Psoas muscle (tissue), 8 donors: ENCODE data around the gene ABCC1. TPM values are rescaled to one million over a fixed set of nuclear protein-coding genes. Genes with fewer than 3 reads are reported as not detected.
"Not testable (repeated sequence)": the region's sequence is repeated elsewhere in the genome, so short reads cannot be mapped to it uniquely, and the experiment has no call there.

ENCODE experiments used
- ATAC-seq, 4 donors: fragments of 200-7000 bp; cut with Tn5 transposase; one replicate each; pipeline ENCODE4 v1.9.1; 2020; ENCODE audit warnings: moderate library complexity in 3 of 4, mild to moderate bottlenecking in 2 of 4
- DNase-seq, 2 donors: peaks; one replicate each; pipeline ENCODE4 v3.0.0-alpha.2; 2020
- H3K27ac ChIP-seq: fragments of 200-600 bp; one replicate; pipeline ENCODE4 v1.8.0; 2022
- H3K27me3 ChIP-seq, 3 donors: fragments of 200-600 bp in 1 of 3; one replicate each; pipeline versions ENCODE4 v1.6.1 to v1.8.0; 2013 to 2022; ENCODE audit warnings: low read length in 2 of 3, mild to moderate bottlenecking in 2 of 3, moderate library complexity in 1 of 3; ENCODE audit not compliant: insufficient read depth in 3 of 3
- H3K36me3 ChIP-seq, 2 donors: fragments of 200-600 bp in 1 of 2; one replicate each; pipeline versions ENCODE4 v1.6.1 to v1.8.0; 2013 to 2022; ENCODE audit warnings: low read depth in 1 of 2, mild to moderate bottlenecking in 1 of 2, moderate library complexity in 1 of 2; ENCODE audit not compliant: insufficient read depth in 1 of 2
- H3K4me1 ChIP-seq: fragments of 200-600 bp; one replicate; pipeline ENCODE4 v1.8.0; 2022
- H3K4me3 ChIP-seq: fragments of 200-600 bp; one replicate; pipeline ENCODE4 v1.8.0; 2022; ENCODE audit warnings: mild to moderate bottlenecking
- H3K9me3 ChIP-seq: fragments of 200-600 bp; one replicate; pipeline ENCODE4 v1.8.0; 2022
- CTCF ChIP-seq: fragments of 200-600 bp; IDR thresholded peaks from one replicate; pipeline ENCODE4 v1.8.0; 2022; ENCODE audit warnings: antibody characterized with exemption
- WGBS, 3 donors: extraction: QIAGEN DNeasy Blood & Tissue Kit; methylation state at CpG; one replicate each; pipeline versions ENCODE4 v1.1.6 to v1.1.7; 2013; 5-methylcytosine and 5-hydroxymethylcytosine counted together
- intact Hi-C, 2 donors: fragments of 100-400 bp; cut with DNase I; formaldehyde crosslinking; loops; one replicate each; pipeline versions ENCODE4 v1.11.0 to v1.14.2; 2022
- polyA plus RNA-seq, 3 donors: library from polyadenylated mRNA; stranded (reverse); fragments of 200-250 nt; gene quantifications; one replicate each; pipeline ENCODE4 v1.2.3, GENCODE V29; 2013
- total RNA-seq, 4 donors: library from RNA; stranded (reverse); fragmentation: NEBNext Ultra II Directional in 2 of 4; extraction: Animal tissue kit (Norgen Biotek cat#: 25700) in 2 of 4; gene quantifications; one replicate each; pipeline versions ENCODE4 v1.2.1 to v1.2.4, GENCODE V29; 2021 to 2023
- donor health status: healthy with polysubstance abuse.
- donor health status: DM: no; HTN: no; CAD: no; lungs with moderate emphysema.
- donor health status: Bipolar disorder and iron deficiency.
- donor health status: healthy.
- donor health status: DM: yes; HTN: yes; CAD: no.
- donor health status: DM: no; HTN: no; CAD: no.
- donor health status: DM: no; HTN: no; CAD: no.
- donor health status: DM: yes; HTN: yes; CAD: no.

ABCC1 gene
- total and polyA plus RNA-seq, 7 donors, result 7.4 to 36.5 (median 20.5) TPM

GRCh38 chr16:16150117-16150877, 200.9 kb downstream of the ABCC1 start:
- H3K9me3 ChIP-seq, result no peaks in the 10 kb centered on the region
- 10 to 19% (median 19%) methylated on average over 26 to 28 of the region's 28 CpGs for WGBS, 3 donors
- no peak for TF ChIP-seq CTCF
- intact Hi-C loops, result loop anchor here in 1 of 2 donors (5.0 kb wide), 1 partner anchor 37 kb away; no protein-coding TSS in a partner anchor
- H3K36me3 ChIP-seq, result peaks cover 0 to 5% of the 10 kb centered on the region in 2 donors
- peak overlapping the region; percentile 27 for H3K27ac ChIP-seq
- H3K27me3 ChIP-seq, result no peaks in the 10 kb centered on the region
- H3K4me1 ChIP-seq, result peaks cover 14% of the 10 kb centered on the region
- H3K4me3 ChIP-seq, result no peak overlapping the region
- ATAC-seq, result peak; percentile 66 to 79 (median 70)
- DNase-seq, result peak; percentile 54 to 70

DNA sequence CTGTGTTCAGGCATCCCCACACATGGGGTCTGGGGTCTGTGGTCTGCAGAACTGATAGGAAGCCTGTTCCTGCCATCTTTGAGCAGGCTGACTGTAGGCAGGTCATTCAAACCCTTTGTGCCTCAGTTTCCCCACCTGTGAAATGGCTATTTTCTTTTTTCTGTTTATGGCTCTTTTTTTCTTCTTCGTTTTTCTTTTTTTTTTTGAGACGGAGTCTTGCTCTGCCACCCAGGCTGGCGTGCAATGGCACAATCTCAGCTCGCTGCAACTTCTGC, 201.4 kb downstream of the ABCC1 start:
- Histone ChIP-seq H3K36me3 (no peaks in the 10 kb centered on the region), H3K4me3 (no peak overlapping the region), H3K27ac (no peak overlapping the region), H3K9me3 (no peaks in the 10 kb centered on the region), H3K27me3 (no peaks in the 10 kb centered on the region), H3K4me1 (peaks cover 14% of the 10 kb centered on the region)
- DNase-seq (no peak), ATAC-seq (no peak)
- TF ChIP-seq CTCF, result no peak
- WGBS, 3 donors, result 78 to 89% (median 84%) methylated on average over 3 to 4 of the region's 4 CpGs
- intact Hi-C loops, result loop anchor here in 1 of 2 donors (5.0 kb wide), 1 partner anchor 36 kb away; no protein-coding TSS in a partner anchor

- Histone ChIP-seq H3K27me3 (no peaks in the 10 kb centered on the region), H3K36me3 (no peaks in the 10 kb centered on the region), H3K4me3 (no peak overlapping the region), H3K9me3 (no peaks in the 10 kb centered on the region), H3K27ac (no peak overlapping the region), H3K4me1 (peaks cover 14% of the 10 kb centered on the region)
- no peak for TF ChIP-seq CTCF
- DNase-seq (no peak), ATAC-seq (no peak)
- WGBS, 3 donors, result 79 to 88% (median 82%) methylated on average over 8 of the region's 8 CpGs
- intact Hi-C loops, result loop anchor here in 1 of 2 donors (5.0 kb wide), 1 partner anchor 36 kb away; no protein-coding TSS in a partner anchor
Observed at GRCh38 chr16:16151315-16151714, 201.9 kb downstream of the ABCC1 start.

DNA sequence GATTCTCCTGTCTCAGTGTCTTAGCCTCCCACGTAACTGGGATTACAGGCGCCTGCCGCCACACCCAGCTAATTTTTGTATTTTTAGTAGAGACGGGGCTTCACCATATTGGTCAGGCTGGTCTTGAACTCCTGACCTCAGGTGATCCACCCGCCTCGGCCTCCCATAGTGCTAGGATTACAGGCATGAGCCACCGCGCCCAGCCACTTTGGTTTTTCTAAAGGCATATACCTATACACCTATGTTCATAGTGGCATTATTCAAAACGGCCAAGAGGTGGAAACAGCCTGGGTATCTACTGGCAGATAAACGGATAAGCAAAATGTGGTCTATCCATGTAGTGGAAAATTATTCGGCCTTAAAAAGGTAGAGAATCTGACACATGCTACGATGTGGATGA, 203.6 kb downstream of the ABCC1 start:
- H3K4me1 ChIP-seq, result peaks cover 14% of the 10 kb centered on the region
- not testable (repeated sequence) for DNase-seq, ATAC-seq, H3K27me3 ChIP-seq, H3K4me3 ChIP-seq, H3K9me3 ChIP-seq, H3K36me3 ChIP-seq, H3K27ac ChIP-seq
- intact Hi-C loops, result loop anchor here in 1 of 2 donors (5.0 kb wide), 1 partner anchor 34 kb away; no protein-coding TSS in a partner anchor
- 95 to 97% (median 95%) methylated on average over 12 of the region's 12 CpGs for WGBS, 3 donors

DNA sequence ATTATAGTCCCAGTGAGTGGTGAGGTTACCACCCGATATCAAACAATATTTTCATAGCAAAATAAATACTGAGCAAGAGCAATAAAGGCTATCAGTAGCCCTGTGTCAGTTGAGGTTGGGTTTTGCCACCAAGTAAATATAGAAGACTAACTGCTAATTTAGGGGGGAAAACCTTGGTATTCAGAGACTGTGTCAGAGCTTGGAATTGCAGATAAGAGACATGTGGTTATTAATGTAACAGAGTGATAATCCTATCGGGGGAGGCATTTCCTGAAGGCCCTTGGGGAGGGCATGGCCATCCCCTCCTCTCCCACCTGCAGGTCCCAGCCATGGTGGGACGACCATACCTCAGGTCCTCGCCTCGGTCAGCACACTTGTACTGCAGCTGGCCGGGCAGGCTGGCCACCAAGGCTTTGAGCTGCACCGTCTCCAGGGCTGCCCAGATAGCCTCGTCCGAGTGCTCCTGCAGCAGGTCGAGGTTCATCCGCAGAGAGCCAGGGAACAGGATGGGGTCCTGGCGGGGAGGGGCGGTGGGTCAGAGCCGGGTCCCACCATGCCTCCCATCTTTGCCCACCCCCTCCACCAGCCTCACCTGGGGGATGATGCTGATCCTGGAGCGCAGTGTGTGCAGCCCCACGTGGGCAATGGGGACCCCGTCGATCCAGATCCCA, 205.0 kb downstream of the ABCC1 start:
- Histone ChIP-seq H3K9me3 (no peaks in the 10 kb centered on the region), H3K36me3 (no peaks in the 10 kb centered on the region), H3K27ac (no peak overlapping the region), H3K4me1 (peaks cover 14% of the 10 kb centered on the region), H3K27me3 (no peaks in the 10 kb centered on the region), H3K4me3 (no peak overlapping the region)
- ATAC-seq, result no peak
- WGBS, 3 donors, result 79 to 82% (median 79%) methylated on average over 18 of the region's 18 CpGs
- intact Hi-C loops, result loop anchor here in 1 of 2 donors (5.0 kb wide), 1 partner anchor 33 kb away; no protein-coding TSS in a partner anchor
- no peak for DNase-seq
- no peak for TF ChIP-seq CTCF
